PC-3 (cell line): ENCODE measurements around the gene CCDC178.

Source experiments
- EZH2 ChIP-seq: fragments of 300-600 bp; sonication (generic); IDR thresholded peaks from one replicate; pipeline ENCODE4 v1.6.1; 2017; ENCODE audit warnings: antibody characterized with exemption, mild to moderate bottlenecking, low read length; ENCODE audit not compliant: unreplicated experiment
- EZH2phosphoT487 ChIP-seq: fragments of 300-600 bp; sonication (generic); IDR thresholded peaks from 2 replicates; pipeline ENCODE4 v1.6.1; 2018; ENCODE audit warnings: mild to moderate bottlenecking, antibody characterized with exemption, low read length, borderline replicate concordance
- TF ChIP-seq, protein P1 (sequence below): fragments of 300-600 bp; sonication (generic); conservative IDR thresholded peaks from 2 replicates; pipeline ENCODE4 v1.5.1; 2017; ENCODE audit warnings: antibody characterized with exemption, low read depth, mild to moderate bottlenecking, low read length

DNA sequence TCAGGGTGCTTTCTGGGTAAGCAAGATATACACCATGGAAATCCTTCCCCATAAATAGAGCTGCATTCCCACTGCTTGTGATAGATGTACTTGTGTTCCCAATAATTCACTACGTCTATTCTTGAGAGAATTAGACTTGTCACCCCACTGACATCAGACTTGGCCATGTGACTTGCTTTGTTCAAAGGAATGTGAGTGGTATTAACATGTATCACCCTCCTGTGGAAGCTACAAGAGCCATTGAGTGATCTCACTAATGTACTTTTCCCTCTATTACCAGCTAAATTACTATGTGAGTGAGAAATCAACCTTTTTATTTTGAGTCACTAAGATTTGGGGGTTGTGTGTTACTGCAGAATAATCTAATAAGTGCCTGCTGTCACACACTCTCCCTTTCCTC, 176.0 kb downstream of the CCDC178 start:
- TF ChIP-seq, protein P1, sequence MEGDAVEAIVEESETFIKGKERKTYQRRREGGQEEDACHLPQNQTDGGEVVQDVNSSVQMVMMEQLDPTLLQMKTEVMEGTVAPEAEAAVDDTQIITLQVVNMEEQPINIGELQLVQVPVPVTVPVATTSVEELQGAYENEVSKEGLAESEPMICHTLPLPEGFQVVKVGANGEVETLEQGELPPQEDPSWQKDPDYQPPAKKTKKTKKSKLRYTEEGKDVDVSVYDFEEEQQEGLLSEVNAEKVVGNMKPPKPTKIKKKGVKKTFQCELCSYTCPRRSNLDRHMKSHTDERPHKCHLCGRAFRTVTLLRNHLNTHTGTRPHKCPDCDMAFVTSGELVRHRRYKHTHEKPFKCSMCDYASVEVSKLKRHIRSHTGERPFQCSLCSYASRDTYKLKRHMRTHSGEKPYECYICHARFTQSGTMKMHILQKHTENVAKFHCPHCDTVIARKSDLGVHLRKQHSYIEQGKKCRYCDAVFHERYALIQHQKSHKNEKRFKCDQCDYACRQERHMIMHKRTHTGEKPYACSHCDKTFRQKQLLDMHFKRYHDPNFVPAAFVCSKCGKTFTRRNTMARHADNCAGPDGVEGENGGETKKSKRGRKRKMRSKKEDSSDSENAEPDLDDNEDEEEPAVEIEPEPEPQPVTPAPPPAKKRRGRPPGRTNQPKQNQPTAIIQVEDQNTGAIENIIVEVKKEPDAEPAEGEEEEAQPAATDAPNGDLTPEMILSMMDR: no peak
- no peak for TF ChIP-seq EZH2
- TF ChIP-seq EZH2phosphoT487: no peak
